ENCODE results near the gene STK32B.
"Not testable (repeated sequence)": the region's sequence is repeated elsewhere in the genome, so short reads cannot be mapped to it uniquely, and the experiment has no call there.

The STK32B gene

GRCh38 chr4:5164221-5164912 is 113.1 kb downstream of the STK32B start:
- H3K4me3 ChIP-seq (ENCODE audit: low read depth, low read length): no peak overlapping the region
- no peak for TF ChIP-seq CTCF (IDR thresholded peaks at IDR 0.05; ENCODE audit: low read depth, low read length)

- TF ChIP-seq CTCF (IDR thresholded peaks at IDR 0.05; ENCODE audit: low read depth, low read length): no peak
- no peak overlapping the region for H3K4me3 ChIP-seq (ENCODE audit: low read depth, low read length)
Measured at GRCh38 chr4:5165420-5166369, 114.4 kb downstream of the STK32B start.

GRCh38 chr4:5166377-5166776 is 115.1 kb downstream of the STK32B start:
- TF ChIP-seq CTCF (IDR thresholded peaks at IDR 0.05; ENCODE audit: low read depth, low read length): no peak
- no peak overlapping the region for H3K4me3 ChIP-seq (ENCODE audit: low read depth, low read length)

GRCh38 chr4:5168891-5169290 is 117.6 kb downstream of the STK32B start:
- TF ChIP-seq CTCF (IDR thresholded peaks at IDR 0.05; ENCODE audit: low read depth, low read length): no peak
- H3K4me3 ChIP-seq (ENCODE audit: low read depth, low read length): no peak overlapping the region

- H3K4me3 ChIP-seq (ENCODE audit: low read depth, low read length): not testable (repeated sequence)
Measured at GRCh38 chr4:5175836-5176235, 124.6 kb downstream of the STK32B start.

- no peak for TF ChIP-seq CTCF (IDR thresholded peaks at IDR 0.05; ENCODE audit: low read depth, low read length)
- no peak overlapping the region for H3K4me3 ChIP-seq (ENCODE audit: low read depth, low read length)
Measured at GRCh38 chr4:5184606-5185005, 133.3 kb downstream of the STK32B start.

GRCh38 chr4:5185551-5185950 is 134.3 kb downstream of the STK32B start:
- H3K4me3 ChIP-seq (ENCODE audit: low read depth, low read length): no peak overlapping the region
- TF ChIP-seq CTCF (IDR thresholded peaks at IDR 0.05; ENCODE audit: low read depth, low read length): no peak
